HG03066 (cell line): ENCODE results near the gene TXNIP.

ENCODE experiments used
- ATAC-seq: cut with Tn5 transposase; IDR thresholded peaks from one replicate; pipeline ENCODE4 v1.9.1; 2021; ENCODE audit warnings: low read depth; ENCODE audit not compliant: unreplicated experiment

TXNIP gene

DNA sequence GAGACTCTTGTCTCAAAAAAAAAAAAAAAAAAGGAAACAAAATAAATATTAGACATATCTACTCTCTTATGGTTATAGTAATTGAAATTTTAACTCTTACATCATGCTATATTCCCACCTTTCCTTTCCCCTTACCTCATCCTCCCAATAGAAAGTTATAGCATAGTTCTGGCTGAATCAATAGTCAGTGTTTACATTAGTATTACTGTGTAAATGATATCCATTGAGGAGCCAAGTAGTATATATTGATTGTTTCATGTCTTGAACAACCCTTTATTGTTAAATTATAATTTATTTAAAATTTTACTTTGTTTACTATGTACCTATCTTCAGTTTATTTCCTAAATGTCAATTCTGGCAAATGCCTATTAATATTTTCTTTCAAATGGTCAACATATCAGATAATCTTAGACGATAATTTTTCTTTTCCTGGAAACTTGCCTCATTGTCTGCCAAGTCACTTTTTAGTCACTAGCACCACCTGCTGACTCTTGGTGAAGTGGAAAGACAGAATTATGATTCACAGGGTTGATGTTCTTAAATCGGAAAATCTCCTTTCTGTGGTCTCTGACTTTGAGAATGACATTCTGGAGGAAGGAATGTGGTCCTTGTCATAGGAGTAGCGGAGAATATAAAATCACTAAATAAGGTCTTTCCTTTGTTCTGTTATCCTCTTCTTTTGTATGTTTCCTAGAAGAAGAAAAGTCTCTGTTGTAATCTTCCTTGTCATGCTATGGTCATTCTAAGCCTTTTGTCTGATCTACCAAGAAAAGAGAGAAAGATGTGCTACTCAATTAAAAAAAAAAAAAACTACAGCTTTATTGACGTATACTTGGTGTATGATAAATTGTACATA lies 16.6 kb upstream of the TXNIP start:
- no peak for ATAC-seq

DNA sequence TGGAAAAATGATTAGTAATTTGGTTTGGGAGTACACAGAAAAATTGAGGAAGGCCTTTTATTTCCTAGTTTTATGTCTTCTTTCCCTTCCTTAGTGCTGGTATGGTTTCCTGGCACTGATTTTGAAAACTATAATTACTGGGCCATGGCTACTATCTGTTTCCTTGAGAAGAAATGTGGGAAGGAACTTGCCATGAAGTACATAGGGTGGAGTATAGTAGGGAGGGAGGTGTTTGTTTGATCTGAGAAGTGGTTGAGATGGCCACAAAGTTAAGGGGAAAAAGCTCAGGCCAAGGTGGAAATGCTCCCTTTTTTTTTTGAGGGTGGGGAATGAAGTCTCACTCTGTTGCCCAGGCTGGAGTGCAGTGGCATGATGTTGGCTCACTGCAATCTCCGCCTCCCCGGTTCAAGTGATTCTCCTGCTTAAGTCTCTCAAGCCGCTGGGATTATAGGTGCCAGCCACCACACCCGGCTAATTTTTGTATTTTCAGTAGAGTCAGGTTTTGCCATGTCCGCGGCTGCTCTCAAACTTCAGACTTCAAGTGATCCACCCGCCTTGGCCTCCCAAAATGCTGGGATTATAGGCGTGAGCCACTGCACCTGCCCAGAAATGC lies 13.9 kb upstream of the TXNIP start:
- ATAC-seq = no peak

DNA sequence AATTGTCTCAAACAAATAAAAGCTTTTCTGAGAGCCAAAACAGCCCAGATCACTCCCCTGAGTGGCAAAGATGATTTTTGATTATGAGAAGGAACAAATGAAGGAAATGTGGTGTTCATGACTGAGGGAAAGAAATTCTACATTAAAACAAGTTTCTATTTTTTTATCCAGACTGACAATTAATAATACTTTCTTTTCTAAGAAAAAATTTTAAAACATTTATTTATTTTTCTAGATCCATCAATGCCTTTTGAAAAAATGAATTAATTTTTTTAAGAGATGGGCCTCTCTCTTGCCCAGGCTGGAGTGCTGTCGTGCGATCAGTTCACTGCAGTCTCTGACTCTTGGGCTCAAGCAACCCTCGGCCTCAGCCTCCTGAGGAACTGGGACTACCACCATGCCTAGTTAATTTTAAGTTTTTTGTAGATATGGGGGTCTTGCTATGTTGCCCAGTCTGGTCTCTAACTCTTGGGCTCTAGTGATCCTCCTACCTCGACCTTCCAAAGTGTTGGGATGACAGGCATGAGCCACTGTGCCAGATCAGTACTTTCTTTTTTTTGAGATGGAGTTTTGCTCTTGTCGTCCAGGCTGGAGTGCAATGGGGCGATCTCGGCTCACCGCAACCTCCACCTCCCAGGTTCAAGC lies 11.2 kb upstream of the TXNIP start:
- no peak for ATAC-seq

DNA sequence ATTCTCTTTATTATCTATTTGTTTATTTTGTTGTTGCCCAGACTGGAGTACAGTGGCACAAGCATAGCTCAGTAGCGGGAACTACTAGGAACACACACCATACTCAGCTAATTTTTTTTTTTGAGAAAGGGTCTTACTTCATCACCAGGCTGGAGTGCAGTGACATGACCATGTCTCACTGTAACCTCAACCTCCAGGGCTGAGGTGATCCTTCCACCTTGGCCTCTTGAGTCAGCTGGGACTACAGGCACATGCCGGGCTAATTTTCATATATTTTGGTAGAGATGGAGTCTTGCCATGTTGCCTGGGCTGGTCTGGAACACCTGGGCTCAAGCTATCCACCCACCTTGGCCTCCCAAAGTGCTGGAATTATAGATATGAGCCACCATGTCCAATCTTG lies 5.3 kb upstream of the TXNIP start:
- ATAC-seq = no peak

DNA sequence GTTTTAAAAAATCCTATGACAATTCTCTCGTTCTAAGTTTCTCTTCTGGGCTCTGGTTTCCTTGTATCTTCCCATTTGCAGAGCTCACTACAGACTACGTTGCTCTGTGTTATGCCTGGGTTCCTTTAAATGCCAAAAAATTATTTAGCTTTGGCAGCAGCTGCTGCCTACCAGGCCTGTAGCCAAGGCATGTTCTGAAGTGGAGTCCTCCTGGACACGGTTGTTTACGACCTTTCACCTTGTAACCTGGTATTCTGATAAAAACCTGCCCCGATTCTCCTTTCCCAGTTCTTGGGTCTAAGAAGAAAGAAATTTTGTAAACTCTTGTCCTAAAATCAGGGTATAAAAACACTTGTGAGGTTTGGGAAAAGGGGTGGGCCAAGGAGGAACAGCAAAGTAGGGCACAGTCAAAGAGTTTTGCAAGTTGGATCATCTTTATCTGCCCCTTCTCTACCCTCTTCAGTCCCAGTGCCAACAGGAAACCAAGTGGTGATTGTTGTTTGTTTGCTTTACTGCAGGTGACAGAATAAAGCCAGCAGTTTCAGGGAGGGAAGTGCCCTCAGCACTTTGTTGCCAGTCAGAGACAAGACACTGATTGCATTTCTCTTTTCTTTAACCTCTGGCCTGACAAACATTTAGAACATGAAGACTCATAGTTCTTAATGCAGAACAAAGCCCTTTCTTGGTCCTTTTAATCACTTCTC lies 3.1 kb upstream of the TXNIP start:
- ATAC-seq = no peak

DNA sequence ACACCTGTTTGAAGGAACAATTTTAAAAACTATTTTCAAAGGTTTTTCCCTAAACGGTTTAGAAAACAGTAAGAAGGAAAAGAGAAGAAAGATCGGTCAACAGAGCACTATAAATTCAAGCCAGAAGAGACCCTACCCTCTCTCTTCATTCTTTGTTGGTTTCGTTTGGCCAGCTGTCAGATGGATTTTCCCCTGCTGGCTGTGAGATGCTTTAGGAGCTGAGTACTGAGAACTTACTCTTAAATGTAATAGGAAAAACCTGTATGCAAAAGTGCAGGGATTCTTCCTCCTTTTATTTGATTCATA lies 1.3 kb upstream of the TXNIP start:
- ATAC-seq = no peak

DNA sequence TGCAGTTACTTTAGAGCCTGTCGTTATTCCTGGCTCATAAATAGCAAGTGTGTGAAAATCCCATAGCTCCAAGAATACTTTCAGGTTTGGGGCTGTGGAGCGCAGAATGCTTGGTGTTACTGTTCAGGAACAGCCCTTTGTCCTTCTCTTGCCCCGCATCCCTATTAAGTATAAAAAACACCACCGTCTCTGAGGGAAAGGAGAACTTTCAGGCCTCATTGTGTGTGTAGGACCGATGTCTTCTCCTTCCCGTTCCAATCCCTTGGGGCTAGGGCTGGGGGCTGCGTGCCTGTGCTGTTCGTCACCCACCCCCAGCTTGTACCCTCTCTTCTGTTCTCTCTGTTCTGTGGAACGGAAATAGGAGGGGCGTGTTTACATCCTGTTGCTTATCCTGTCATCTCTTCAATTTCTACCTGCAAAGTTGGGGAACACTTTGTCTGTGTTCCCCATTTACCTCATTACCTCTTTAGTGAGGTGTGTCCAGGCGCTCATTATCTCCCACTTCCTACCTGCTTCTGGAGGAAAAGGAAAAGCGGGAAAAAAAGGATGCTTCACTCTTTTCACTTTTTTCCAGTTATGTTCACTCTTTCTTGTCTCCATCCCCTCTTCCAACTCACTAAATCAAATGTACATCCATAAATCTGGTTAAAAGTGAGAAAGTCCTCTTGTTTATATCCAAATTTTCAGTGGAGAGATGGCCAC lies 788 bp upstream of the TXNIP start:
- no peak for ATAC-seq

DNA sequence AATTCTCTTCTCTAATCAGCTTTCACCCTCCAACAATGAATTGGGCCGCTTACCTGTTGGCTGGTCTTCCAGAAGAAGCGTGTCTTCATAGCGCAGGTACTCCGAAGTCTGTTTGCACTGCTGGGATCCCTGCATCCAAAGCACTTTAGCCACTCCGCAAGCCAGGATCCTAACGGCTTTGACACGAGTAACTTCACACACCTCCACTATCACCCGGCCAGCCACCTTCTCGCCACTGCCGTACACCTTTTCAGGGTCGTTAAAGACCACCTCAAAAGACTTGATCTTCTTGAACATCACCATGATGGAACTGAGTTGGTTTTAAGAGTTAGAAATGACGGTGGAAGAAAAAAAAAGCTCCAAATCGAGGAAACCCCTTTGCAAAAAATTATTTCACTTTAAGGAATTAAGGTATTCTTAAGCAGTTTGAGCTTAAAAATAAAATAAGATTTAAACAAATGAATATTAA lies 381 bp downstream of the TXNIP start:
- ATAC-seq = no peak

DNA sequence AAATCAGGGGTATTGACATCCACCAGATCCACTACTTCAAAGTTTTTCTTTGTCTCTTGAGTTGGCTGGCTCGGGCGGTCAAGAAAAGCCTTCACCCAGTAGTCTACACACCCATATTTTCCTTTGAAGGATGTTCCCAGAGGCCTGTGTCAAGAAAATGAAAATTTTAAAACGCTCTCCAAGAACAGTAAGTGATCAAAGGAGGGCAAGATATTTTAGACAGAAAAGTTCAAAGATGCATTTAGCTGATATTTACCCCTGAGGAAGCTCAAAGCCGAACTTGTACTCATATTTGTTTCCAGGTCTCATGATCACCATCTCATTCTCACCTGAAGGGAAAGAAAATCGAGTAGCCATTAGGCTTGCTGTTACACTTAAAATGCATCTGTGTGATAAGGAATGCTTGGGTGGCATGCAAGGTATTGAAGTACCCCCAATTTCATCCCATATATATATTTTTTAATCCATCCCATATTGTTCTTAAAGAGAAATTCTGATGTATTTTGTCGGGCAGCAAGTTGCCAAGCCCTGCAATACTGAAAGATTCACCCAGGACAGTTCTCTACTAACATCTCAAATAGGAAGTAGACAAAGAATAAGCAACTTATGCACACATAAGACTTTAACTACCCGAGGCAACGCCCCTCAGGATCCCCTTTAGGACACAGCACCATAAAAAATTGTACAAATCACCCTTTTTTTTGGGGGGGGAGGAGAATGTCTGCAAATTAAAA lies 1.1 kb downstream of the TXNIP start:
- no peak for ATAC-seq

DNA sequence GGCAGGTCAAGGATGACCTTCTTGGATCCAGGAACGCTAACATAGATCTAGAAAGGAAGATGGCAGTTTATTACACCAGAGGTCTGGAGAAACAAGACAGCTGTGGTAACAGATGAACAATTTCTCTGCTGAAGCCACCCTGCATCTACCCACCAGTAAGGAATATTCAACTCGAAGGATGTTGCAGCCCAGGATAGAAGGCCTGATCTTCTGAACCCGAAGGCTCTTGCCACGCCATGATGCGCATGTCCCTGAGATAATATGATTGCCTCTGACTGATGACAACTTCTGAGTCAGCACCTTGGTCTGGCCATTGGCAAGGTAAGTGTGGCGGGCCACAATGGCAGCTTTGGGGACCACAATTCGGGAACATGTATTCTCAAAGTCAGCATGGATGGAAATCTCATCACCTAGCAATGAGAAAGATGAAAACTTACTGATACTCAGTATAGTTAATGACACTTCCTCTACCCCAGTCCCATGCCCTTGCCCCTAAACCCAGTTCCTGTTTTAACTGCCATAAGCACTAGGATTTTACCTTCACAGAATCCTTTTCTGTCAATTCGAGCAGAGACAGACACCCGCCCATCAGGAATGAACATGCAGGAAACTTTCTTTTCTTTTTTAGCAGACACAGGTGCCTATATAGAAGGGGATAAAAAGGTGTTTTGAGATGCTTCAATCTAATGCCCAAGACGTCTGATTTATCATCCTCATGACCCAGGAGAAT lies 1.8 kb downstream of the TXNIP start:
- ATAC-seq = no peak

DNA sequence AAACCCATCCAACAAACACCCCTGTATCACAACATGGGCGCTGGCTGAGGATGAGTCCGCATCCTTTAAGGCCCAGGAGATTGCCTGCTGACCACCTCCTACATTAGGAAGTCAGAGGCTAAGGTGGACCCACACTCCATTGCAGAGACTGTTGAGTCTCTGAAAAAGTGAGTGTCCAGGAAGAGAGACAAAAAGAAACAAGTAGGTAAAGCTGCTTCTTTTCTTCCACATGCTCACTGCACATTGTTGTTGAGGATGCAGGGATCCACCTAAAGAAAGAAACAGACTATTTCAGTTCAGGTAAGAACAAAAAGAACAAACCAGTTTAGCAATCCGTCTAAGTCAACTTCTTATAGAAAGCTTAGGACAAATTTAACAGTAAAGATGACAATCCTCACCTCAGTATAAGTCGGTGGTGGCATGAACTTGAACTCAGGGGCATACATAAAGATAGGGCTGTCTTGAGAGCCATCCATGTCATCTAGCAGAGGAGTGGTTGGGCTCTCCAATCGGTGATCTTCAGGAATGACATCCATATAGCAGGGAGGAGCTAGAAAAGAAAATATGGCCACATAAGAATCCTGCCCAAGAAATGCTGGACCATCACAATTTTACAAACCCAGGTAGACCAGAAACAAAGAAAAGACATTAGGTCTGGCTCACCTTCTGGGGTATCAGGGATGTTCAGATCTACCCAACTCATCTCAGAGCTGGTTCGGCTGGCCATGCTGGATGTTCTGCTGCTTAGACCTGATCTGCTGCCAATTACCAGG lies 2.6 kb downstream of the TXNIP start:
- ATAC-seq = no peak

DNA sequence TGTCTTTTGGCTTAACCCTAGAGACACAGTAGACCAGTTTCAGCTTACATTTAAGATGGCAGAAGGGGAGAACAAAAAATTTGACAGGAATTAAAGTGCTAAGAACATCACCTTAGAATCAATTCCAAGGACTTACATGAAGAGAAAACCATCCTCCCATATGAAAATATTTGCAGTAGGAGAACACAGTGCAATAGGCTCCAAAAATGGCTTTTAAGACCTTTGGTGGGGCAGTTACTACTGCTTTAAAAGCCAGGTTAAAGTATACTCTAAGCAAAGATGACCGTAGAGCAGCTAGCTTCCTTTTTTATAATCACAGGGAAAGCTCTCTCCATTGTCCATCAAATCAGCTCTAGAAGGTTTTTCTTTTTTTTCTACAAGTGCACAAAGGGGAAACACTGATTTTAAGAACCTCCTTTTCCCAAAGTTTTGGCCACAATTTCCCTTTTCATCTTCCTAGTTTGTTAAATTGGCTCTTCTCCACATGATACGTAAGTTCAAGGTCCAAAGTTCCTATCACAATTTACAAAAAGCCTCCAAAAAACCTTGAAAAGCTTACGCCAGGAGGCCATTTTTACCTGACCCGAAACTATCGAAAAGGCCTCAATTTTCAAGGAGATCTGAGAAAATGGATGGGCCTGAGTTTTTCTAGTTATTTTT lies 3.3 kb downstream of the TXNIP start:
- ATAC-seq = no peak

DNA sequence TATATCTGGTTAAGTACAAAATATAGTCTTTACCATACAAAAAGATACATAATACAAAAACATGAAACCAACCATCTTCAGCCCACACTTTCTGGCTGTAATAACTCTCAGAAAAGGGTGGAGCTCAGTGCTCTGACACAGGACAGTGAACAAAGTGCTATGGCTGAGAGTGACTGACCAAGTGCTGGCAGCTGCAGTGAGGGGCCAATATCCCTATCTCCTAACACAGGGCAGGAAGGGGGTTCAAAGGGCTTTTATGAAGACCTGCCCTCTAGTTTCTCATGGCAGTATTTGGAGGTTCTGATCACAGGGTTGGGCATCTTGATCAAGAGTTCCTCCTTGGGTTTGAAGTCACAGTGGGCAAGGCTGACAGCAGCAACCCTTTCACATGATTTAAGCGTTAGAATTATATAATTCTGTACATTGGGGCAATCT lies 3.9 kb downstream of the TXNIP start:
- no peak for ATAC-seq

DNA sequence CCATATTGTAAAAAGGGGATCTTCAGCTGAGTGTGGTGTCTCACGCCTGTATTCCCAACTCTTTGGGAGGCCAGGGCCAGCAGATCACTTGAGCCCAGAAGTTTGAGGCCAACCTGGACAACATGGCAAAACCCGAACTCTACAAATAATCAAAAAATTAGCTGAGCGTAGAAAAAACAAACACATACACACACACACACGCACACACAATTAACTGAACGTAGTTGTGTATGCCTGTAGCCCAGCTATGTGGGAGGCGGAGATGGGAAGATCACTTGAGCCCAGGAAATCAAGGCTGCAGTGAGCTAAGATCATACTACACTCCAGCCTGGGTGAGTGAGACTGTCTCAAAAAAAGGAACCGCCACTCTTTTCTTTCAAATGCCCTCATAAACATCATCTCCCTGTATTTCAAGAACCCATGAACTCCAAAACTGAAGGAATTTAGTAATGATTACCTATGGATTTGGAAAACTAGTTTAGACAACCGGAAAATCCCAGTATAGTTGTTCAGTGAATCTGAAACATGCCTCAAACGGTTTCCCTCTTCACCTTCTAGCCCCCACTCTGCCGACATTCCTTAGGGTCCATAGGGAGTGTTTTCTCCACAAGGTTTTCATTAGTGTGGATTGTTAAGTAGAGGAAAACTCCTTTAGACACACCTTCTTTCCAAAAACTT lies 4.5 kb downstream of the TXNIP start:
- no peak for ATAC-seq

DNA sequence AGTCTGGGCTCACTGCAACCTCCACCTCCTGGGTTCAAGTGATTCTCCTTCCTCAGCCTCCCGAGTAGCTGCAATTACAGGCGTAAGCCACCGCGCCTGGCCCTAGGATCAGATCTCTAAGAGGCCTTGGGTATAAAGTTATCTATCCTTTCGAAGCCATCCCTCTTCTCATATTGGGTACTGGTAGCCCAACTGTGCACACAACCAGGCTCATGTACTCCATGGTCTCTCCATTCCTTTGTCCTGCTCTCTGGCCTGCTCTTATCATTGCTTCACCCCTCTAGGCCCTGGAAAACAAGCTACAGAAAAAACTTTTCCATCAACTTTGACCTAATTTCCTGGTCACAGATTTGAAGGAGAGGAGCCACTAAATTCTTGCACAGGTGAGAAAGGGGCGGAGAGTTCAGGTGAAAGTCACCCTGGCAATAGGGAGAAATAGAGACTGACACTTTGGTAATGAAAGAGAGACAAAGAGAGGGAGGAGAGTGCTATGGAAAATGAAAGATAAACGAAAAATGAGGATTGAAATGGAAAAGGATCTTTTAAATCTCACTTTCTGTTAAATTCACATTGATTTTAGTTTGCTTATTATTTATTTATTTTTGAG lies 6.0 kb downstream of the TXNIP start:
- ATAC-seq = no peak

DNA sequence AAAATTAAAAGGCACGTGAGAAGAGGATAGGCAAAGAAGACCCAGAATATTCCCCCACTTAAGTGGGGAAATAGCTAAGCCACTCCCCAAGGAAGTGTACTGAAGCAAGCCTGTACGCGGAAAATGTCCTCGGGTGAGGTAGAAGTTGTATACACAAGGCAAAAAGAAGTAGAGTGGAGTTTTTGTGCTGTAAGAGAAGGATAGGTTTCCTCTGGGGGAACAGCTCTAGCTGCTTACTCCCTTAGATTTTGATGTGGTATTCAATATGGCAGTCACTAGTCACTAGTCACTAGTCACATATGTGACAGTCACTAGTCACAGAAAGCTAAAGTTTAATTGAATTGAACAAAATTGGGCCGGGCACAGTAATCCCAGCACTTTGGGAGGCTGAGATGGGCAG lies 7.6 kb downstream of the TXNIP start:
- ATAC-seq = no peak

DNA sequence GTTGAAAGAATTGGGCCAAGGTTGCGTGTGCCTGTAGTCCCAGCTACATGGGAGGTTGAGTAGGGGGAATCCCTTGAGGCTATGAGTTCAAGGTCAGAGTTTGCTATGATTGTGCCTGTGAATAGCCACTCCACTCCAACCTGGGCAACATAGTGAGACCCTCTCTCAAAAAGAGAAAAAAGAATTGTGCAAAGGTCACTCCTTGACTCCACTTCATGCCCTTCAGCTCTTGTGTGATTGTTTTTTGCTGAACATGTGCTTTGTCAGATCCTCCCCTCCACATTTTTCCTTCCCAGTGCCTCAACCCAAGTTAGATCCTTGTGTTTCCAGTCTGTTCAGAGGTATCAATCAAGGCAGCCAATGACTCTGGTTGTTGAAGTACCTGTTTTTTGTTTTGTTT lies 8.5 kb downstream of the TXNIP start:
- no peak for ATAC-seq
